ENCODE results near the gene SLC43A1.

GRCh38 chr11:57562596-57562995 lies 47.1 kb upstream of the SLC43A1 start:
- TF ChIP-seq, protein P1, sequence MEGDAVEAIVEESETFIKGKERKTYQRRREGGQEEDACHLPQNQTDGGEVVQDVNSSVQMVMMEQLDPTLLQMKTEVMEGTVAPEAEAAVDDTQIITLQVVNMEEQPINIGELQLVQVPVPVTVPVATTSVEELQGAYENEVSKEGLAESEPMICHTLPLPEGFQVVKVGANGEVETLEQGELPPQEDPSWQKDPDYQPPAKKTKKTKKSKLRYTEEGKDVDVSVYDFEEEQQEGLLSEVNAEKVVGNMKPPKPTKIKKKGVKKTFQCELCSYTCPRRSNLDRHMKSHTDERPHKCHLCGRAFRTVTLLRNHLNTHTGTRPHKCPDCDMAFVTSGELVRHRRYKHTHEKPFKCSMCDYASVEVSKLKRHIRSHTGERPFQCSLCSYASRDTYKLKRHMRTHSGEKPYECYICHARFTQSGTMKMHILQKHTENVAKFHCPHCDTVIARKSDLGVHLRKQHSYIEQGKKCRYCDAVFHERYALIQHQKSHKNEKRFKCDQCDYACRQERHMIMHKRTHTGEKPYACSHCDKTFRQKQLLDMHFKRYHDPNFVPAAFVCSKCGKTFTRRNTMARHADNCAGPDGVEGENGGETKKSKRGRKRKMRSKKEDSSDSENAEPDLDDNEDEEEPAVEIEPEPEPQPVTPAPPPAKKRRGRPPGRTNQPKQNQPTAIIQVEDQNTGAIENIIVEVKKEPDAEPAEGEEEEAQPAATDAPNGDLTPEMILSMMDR (IDR thresholded peaks at IDR 0.05): no peak
- no peak for TF ChIP-seq POLR2A (IDR thresholded peaks at IDR 0.05)

Measured in prostate gland (tissue), 2 donors.